Measurements from ENCODE around the gene MPG.
"Not testable (repeated sequence)": the region's sequence is repeated elsewhere in the genome, so short reads cannot be mapped to it uniquely, and the experiment has no call there.

Gene MPG

DNA sequence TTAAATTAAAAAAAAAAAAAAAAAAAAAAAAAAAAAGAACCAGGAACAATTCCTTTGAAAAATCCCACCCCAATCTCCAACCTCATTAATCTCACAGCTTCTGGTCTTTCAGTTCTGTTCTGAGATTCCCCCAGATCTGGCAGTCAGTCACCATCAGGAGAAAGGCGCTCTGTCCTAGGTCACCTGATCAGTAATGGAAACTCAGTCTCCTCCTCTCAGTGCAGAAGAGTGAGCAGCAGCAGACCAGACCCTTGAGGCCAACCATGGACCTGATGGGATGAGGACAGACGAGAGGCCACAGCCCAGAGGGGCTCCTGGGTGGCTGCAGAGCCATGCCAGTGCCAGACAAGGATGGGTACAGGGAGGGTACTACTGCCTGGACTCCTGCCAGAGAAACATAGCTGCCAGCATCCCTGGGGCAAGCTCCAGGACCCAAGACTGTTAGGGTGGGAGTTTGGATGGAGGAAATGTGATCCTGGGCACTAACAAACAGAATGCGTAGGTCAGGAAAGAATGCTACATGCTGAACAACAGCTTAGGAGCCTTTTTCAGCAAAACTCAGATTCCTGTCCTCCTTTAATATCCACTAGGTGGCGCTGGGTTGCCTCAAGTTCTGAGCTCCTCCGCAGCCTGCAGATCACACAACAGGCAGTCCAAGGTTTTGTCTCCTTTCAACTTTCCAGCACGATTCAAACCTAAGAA, 28.7 kb downstream of the MPG start:
- DNase-seq (ENCODE audit: low spot score), result peak; percentile 70
- FAIRE-seq, result no peak

DNA sequence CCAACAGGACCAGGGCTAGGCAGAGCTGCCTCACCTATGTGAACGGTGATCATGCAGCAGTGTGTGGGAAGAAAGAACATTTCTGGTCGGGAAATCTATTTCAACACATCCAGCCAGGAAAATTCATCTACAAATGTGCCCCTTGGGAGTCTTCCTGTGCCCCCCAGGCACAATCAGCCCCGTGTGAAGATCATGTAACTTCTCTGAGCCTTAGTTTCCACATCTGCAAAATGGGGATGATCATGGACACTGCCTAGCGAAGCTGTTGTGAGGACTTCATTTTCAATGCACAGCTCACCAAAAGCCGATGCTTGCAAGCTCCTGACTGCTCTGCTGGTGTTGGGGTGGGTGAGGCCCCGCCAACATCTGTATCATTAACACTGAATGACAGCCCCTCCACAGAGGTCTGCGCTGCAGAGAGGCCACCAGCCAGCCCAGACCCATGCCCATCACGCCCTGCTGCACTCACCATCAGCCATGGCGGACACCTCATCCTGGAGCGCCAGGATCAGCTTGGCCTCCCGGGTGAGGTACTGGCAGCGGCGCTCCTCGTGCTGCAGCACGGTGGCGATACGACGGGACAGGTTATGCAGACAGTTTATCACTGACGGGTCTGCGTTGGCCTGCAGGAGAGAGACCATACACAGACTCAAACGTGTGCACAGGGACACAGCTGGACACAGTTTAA, 34.3 kb downstream of the MPG start:
- DNase-seq (ENCODE audit: low spot score) (no peak), FAIRE-seq (no peak)

DNA sequence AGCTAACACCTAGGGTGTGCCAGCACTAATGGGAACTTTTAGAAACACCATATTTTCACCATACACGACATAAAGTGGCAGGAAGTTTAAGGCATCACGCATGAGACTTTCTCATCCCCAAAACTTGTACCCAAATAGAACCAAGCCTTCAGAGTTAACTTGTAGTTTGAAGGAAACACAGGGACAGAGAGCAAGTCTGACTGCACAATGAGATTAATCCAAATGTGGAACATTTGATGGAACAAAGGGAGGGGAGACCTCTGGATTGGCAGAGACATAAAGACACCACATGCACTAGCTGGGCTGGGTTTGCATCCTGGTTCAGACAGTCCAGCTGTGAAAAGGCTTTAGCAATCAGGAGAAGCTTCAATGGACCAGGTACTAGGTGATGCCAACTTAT, 36.3 kb downstream of the MPG start:
- FAIRE-seq (no peak), DNase-seq (ENCODE audit: low spot score) (no peak)

DNA sequence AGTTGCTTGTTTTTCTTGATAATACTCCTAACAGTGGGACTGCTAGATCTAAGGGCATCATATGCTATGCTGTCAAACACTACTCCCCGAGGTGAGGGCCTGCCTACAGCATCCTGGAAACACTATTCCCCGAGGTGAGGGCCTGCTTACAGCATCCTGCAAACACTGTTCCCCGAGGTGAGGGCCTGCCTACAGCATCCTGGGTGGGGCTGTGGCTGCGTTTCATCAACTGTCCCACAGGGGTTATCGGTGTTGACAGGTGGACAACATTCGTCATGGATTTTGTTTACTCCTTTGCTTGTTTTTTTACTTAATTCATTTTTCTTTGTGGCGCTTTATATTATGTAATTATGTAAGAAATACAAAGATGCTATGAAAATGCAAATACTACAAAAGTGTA, 38.0 kb downstream of the MPG start:
- DNase-seq (ENCODE audit: low spot score) (no peak), FAIRE-seq (no peak)

DNA sequence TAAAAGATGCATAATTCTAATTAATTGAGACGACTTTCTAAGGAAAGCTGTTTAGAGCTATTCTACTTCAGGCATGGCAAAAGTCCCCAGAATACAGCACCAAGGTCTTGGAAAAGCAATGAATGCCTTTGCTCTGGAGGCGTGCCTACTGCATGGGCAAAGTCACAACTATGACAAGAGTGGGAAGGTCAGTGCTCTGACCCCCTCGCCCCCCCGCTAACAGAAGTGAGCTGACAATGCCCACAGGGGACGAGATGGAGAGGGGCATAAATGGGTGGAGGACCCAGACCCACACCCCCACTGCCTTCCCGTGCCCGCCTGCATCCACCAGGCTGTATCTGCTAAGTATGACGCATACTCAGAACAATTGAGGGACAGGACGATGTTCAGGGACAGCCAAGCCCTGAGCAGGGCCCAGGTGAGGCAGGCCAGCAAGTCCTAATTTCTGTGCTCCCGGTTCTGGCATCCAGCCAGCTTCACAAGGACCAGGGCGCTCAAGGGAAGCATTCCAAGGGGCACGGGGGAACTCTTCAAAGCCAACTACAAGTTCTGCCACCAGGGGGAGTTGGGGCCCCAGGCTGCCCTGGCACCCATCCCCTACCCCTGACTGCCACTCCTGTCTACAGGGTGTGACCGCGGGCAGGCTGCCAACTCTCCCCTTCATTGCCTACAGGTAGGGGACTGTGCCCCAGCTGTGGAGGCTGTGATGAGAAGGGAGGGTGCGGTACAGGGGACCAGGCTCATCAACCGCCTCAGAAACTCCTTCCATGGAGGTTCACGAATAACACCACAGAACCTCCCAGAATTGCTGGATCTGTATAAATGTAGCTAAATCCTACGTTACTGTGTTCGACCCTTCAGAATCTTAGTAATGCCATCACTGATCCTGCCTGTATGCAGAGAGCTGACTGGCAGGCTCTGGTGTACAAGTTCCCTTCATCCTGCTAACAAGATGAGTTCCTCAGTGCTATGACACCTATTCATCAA, 39.6 kb downstream of the MPG start:
- peak; percentile 70 for DNase-seq (ENCODE audit: low spot score)

DNA sequence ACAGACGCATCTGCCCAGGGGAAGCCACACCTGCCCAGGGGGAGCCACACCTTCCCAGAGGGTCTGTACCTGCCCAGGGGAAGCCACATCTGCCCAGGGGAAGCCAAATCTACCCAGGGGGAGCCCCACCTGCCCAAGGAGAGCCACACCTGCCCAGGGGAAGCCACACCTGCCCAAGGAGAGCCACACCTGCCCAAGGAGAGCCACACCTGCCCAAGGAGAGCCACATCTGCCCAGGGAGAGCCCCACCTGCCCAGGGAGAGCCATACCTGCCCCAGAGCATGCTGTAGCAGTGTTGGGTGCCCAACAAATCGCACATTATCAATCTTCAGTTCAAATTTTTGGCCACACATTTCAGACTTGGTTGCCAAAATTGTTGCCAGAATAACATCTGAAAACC, 40.8 kb downstream of the MPG start:
- DNase-seq (ENCODE audit: low spot score) (no peak), FAIRE-seq (no peak)

More for the DNA sequence above, 39.6 kb downstream of the MPG start:
- FAIRE-seq, result no peak

DNA sequence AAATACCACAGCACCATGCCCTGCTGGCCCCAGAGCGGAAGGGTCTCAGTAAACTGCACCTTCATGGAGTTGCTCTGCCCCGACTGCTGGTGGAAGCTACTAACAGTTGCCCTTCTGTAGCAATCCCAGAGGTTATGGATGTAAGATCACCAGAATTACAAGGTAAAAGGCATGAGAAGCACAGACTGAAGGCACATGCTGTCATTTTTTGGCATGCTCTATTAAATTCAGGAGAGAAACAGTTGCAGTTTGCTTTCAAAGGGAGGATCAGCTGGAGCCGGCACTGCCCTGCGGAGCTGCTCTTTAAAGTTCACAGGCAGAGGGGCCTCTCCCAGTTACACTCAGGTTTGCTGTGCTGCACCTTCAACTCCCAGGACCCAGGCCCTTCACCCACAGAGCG, 41.3 kb downstream of the MPG start:
- DNase-seq (ENCODE audit: low spot score) (no peak), FAIRE-seq (no peak)

DNA sequence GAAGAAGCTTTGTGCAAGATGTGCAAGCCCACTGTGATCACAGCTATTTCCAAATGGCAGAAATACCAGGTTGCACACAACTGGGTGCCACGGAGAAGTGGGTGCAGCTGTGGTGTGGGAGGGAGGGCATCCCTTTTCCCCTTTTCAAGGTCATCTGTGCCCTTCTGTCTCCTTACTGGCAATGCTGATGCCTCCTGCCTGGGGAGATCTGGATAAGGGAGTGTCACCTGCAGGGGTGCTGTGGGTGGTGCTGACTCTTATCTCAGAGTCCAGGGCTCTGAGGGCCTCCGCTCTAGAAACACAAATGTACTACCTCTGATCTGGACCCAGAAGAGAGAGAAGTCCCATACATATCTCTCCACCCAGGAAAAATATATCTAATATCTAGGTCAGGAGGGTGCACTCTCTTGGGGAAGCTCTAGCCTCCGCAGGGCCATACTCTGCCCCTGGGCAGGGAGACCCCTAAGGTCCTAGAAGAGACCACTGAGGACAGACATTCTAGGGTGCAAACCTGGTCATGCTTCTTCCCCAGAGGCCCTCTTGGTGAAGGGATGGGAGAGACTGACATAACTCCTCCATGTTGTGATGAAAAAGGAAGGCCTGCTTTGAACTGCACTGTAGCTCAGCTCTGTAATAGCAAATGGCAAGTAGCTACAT, 41.9 kb downstream of the MPG start:
- DNase-seq (ENCODE audit: low spot score), result no peak
- FAIRE-seq, result no peak

DNA sequence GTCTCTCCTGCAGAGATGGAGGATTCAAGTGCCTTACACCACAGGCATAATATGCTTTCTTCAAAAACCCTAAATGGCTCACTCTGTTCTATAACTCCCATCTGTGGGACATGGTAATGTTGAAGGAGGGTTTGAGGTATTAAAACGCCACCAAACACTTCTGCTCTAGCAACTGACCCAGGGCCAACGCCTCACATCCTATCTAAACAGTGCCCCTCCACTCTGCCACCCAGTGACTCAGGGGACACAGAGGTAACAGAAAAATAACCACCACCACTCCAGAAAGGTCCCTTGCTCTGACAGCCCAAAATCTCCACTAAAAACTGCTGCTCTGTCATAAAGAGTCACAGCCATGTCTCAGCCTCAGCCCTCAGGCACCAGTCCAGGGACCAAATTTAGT, 42.7 kb downstream of the MPG start:
- DNase-seq (ENCODE audit: low spot score), result no peak
- FAIRE-seq, result no peak

DNA sequence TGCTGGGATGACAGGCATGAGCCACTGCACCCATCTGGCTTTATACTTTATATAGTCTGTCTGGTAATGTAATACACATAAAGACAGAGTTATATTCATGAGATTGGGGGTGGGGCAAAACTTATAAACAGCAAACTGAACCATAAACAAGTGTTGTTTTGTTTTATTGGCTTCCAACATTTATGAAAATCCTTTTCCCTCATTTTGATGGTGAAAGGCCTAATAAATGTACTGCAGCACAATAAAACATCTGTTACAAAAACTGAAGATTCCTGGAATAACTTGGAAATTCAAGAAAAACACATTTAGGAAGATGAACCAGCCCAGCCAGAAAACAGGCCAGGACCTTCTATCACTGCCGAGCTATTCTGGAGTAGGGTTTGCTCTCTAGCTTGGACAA, 44.3 kb downstream of the MPG start:
- FAIRE-seq, result no peak
- no peak for DNase-seq (ENCODE audit: low spot score)

DNA sequence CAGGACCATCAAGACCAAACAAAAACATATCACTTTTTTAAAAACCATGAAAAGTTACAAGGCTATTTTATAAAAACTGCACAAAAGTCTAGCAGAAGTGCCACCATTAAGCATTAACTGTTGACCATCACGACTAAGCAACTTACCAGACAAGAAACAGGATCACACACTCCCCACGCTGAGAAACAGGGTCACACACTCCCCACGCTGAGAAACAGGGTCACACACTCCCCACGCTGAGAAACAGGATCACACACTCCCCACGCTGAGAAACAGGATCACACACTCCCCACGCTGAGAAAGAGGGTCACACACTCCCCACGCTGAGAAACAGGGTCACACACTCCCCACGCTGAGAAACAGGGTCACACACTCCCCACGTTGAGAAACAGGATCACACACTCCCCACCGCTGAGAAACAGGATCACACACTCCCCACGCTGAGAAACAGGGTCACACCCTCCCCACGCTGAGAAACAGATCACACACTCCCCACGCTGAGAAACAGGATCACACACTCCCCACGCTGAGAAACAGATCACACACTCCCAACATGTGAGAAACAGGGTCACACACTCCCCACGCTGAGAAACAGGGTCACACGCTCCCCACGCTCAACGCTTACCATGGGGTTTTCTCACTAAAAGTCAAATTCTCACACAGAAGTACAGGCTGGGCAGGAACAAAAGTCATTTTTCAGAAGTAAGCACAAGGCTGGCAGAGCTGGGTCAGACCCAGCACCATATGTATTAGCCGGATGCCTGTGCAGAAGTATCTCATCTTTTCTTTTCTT, 45.7 kb downstream of the MPG start:
- not testable (repeated sequence) for FAIRE-seq; DNase-seq (ENCODE audit: low spot score)

DNA sequence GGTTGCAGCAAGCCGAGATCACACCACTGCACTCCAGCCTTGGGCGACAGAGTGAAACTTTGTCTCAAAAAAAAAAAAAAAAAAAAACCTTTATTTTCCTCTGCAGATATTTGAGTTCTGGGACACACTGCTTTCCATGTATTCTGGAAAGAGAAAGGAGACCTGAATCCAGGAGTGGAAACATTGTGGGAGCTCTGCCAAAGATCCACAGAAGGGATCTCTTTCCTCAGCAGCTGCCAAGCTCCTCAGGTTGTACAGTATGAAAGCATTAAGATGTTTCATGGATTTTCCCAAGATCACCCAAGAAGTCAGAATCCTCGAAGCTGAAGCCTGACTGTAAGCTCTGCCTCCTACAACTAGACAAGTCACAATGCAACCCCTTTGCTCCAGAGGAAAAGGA, 47.0 kb downstream of the MPG start:
- FAIRE-seq (no peak), DNase-seq (ENCODE audit: low spot score) (no peak)

DNA sequence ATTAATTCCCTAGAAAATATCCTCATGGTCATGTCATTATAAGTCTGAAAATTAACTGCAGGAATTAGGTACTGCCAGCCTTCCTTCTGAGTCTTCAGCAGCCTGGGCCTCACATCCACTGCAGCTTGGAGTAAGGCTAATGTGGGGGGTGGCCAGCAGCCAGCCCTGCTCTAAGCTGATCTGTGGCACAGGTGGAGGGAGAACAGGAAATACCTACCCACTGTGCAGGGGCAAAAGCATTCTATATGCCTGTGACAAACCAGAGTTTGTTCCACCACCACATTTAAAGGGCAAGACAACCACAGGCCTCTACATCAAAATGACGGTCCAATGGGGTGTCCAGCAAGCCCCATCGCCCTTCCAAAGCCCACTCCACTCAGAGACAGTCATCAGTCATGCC, 51.0 kb downstream of the MPG start:
- no peak for DNase-seq (ENCODE audit: low spot score)
- no peak for FAIRE-seq

DNA sequence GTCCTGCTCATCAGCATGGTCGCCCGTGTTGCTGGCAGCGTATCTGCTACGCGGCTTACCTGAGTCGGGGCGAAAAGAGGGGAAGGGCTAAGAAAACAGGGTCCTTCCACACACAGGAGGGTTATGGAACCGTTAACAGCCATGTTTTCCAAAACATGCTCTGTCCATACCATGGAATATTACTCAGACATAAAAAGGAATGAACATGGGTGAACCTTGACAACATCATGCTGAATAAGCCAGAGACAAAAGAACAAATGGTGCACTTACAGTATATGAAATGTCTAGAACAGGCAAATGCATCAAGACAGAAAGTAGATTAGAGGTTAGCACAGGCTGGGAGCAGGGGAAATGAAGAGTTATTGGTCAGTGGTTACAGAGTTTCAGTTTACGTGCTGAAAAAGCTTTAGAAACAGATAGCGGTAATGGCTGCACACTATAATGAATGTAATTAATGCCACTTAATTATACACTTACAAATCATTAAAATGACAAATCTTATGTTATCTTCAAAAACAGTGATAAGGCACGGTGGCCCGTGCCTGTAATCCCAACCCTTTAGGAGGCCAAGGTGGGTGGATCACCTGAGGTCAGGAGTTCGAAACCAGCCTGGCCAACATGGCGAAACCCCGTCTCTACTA, 52.6 kb downstream of the MPG start:
- FAIRE-seq (no peak), DNase-seq (ENCODE audit: low spot score) (no peak)

DNA sequence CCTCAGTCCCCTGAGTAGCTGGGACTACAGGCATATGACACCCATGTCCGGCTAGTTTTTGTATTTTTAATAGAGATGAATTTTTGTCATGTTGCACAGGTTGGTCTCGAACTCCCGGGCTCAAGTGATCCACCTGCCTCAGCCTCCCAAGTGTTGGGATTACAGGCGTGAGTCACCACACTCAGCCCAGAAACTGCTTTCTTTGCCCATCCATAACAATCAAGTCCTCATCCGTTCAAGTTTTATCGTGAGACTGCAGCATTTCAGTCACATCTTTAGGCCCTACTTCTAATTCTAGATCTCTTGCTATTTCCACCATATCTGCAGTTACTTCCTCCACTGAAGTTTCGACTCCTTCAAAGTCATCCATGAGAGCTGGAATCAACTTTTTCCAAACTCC, 54.1 kb downstream of the MPG start:
- DNase-seq (ENCODE audit: low spot score) (no peak), FAIRE-seq (no peak)

DNA sequence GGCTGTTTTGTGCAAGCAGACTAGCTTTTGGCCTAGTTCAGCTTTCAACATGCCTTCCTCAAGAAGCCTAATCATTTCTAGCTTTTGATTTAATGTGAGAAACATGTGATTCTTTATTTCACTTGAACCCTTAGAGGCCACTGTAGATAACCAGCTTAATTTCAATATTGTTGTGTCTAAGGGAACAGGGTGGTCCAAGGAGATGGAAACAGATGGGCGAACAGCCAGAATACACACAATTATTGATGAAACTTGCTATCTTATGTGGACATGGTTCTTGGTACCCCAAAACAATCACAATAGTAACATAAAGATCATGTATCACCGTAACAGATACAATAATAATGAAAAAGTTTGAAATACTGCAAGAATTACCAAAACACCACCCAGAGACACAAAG, 55.7 kb downstream of the MPG start:
- FAIRE-seq (no peak), DNase-seq (ENCODE audit: low spot score) (no peak)
